Endothelial cell of umbilical vein (primary cell): ENCODE data around the gene DAZAP2. TPM values are rescaled to one million over a fixed set of nuclear protein-coding genes. Genes with fewer than 3 reads are reported as not detected.

Source experiments
- BruUV-seq: library from RNA; stranded (reverse); fragments of 400-500 nt; replicated peaks from 2 replicates; lab custom pipeline; 2021; lab: Mats Ljungman, UMichigan
- CTCF ChIA-PET: fragments of 300-600, 350-600 bp; sonication (Branson Sonifier 250); formaldehyde crosslinking; loops from one replicate; lab custom pipeline; 2021; ENCODE audit warnings: antibody characterized with exemption, inconsistent platforms; lab: Charles Lee
- POLR2A ChIA-PET: fragments of 300-600, 350-600 bp; sonication (Branson Sonifier 250); formaldehyde crosslinking; loops from one replicate; lab custom pipeline; 2021; ENCODE audit warnings: antibody characterized with exemption, inconsistent platforms; lab: Charles Lee
- DNase-seq: peaks from one replicate; pipeline ENCODE4 v3.0.0-alpha.2; 2011; ENCODE audit warnings: low read depth, low spot score
- FAIRE-seq: peaks from 2 replicates; lab custom pipeline; 2011; peaks lifted over from hg19 to GRCh38; lab: Jason Lieb, UNC
- H2AFZ ChIP-seq: 2 replicates; pipeline ENCODE4 v1.6.0; 2012; ENCODE audit warnings: low read depth, low read length, control low read depth, inconsistent platforms
- H3K27ac ChIP-seq: 2 replicates; pipeline ENCODE4 v1.5.1; 2011; ENCODE audit warnings: low read depth, mild to moderate bottlenecking, control low read depth, low read length, moderate library complexity; ENCODE audit not compliant: insufficient read depth
- H3K27me3 ChIP-seq, 2 experiments: 2 replicates each; pipeline versions ENCODE4 v1.6.0 to v1.6.1; 2011; ENCODE audit warnings: low read length in 2 of 2, mixed read lengths in 1 of 2; ENCODE audit not compliant: control insufficient read depth in 2 of 2, insufficient read depth in 2 of 2
- H3K36me3 ChIP-seq, 2 experiments: 2 replicates in 1 of 2; 3 replicates in 1 of 2; pipeline ENCODE4 v1.5.1; 2011; ENCODE audit warnings: low read length in 2 of 2, mild to moderate bottlenecking in 1 of 2, moderate library complexity in 1 of 2; ENCODE audit not compliant: control insufficient read depth in 2 of 2, insufficient read depth in 2 of 2; ENCODE audit errors: extremely low read depth in 1 of 2
- H3K4me1 ChIP-seq: 3 replicates; pipeline ENCODE4 v1.5.1; 2011; ENCODE audit warnings: mild to moderate bottlenecking, low read length; ENCODE audit not compliant: control insufficient read depth, insufficient read depth; ENCODE audit errors: extremely low read depth
- H3K4me2 ChIP-seq: 2 replicates; pipeline ENCODE4 v1.6.1; 2011; ENCODE audit warnings: low read length, control low read depth, mixed read lengths; ENCODE audit not compliant: insufficient read depth
- H3K4me3 ChIP-seq, 3 experiments: fragments of 200-600 bp in 1 of 3; sonication (generic), shearing (Covaris generic) in 1 of 3; replicated peaks in 1 of 3; 2 replicates each; pipeline ENCODE4 v1.5.1; 2011 to 2016; ENCODE audit warnings: control low read depth in 3 of 3, low read length in 3 of 3, mild to moderate bottlenecking in 2 of 3, inconsistent platforms in 1 of 3, low read depth in 1 of 3, moderate library complexity in 1 of 3; ENCODE audit not compliant: insufficient read depth in 1 of 3
- H3K79me2 ChIP-seq: 2 replicates; pipeline ENCODE4 v1.6.0; 2012; ENCODE audit warnings: low read length, inconsistent platforms; ENCODE audit not compliant: control insufficient read depth, insufficient read depth
- H3K9ac ChIP-seq: replicated peaks from 2 replicates; pipeline ENCODE3; 2011; ENCODE audit warnings: low read length, control low read depth; ENCODE audit not compliant: insufficient read depth; ENCODE audit errors: extremely low read depth
- H3K9me1 ChIP-seq: replicated peaks from 3 replicates; pipeline ENCODE4 v1.6.0; 2011; ENCODE audit warnings: mild to moderate bottlenecking, low read length; ENCODE audit not compliant: control insufficient read depth, insufficient read depth; ENCODE audit errors: extremely low read depth
- H3K9me3 ChIP-seq: replicated peaks from 2 replicates; pipeline ENCODE4 v1.5.1; 2012; ENCODE audit warnings: low read length, inconsistent platforms; ENCODE audit not compliant: control insufficient read depth, insufficient read depth
- H4K20me1 ChIP-seq: replicated peaks from 2 replicates; pipeline ENCODE3; 2011; ENCODE audit warnings: mild to moderate bottlenecking, low read length; ENCODE audit not compliant: control insufficient read depth, insufficient read depth; ENCODE audit errors: extremely low read depth
- CTCF ChIP-seq, 2 donors: IDR thresholded peaks; 1 replicate in 1 of 2; 2 replicates in 1 of 2; pipeline ENCODE4 v1.5.1; 2011; ENCODE audit warnings: low read length in 2 of 2, mild to moderate bottlenecking in 2 of 2, moderate library complexity in 2 of 2, control low read depth in 1 of 2, inconsistent platforms in 1 of 2, low read depth in 1 of 2; ENCODE audit not compliant: insufficient read depth in 1 of 2; ENCODE audit errors: extremely low read depth in 1 of 2
- EZH2 ChIP-seq: IDR thresholded peaks from 2 replicates; pipeline ENCODE4 v1.6.1; 2012; ENCODE audit warnings: borderline replicate concordance, low read depth, mild to moderate bottlenecking, moderate library complexity, low read length, inconsistent platforms; ENCODE audit not compliant: severe bottlenecking
- FOS ChIP-seq: IDR thresholded peaks from 2 replicates; pipeline ENCODE4 v1.6.1; 2011; ENCODE audit warnings: mild to moderate bottlenecking, low read length, moderate library complexity, borderline replicate concordance; ENCODE audit not compliant: insufficient read depth
- GATA2 ChIP-seq: IDR thresholded peaks from 2 replicates; pipeline ENCODE4 v1.7.0; 2011; ENCODE audit warnings: low read depth, mild to moderate bottlenecking, moderate library complexity, mixed read lengths, low read length; ENCODE audit not compliant: insufficient read length, insufficient read depth
- JUN ChIP-seq: IDR thresholded peaks from 2 replicates; pipeline ENCODE4 v1.6.1; 2011; ENCODE audit warnings: borderline replicate concordance, low read depth; ENCODE audit not compliant: insufficient read length, insufficient read depth
- MAX ChIP-seq: IDR thresholded peaks from 2 replicates; pipeline ENCODE4 v1.6.1; 2011; ENCODE audit not compliant: insufficient read depth, insufficient read length
- MYC ChIP-seq: IDR thresholded peaks from one replicate; pipeline ENCODE4 v1.6.1; 2011; ENCODE audit warnings: mild to moderate bottlenecking, low read depth, low read length
- POLR2A ChIP-seq: IDR thresholded peaks from 2 replicates; pipeline ENCODE4 v1.6.1; 2012; ENCODE audit warnings: low read depth, mild to moderate bottlenecking, control low read depth, low read length
- POLR2AphosphoS5 ChIP-seq: IDR thresholded peaks from 2 replicates; pipeline ENCODE4 v1.6.1; 2012; ENCODE audit warnings: low read depth, mild to moderate bottlenecking, control low read depth, low read length, moderate library complexity; ENCODE audit not compliant: insufficient read depth
- dilution Hi-C: fragments of 300-500 bp; cut with MboI; formaldehyde crosslinking; loops from one replicate; pipeline ENCODE4 v1.15.0; 2019; ENCODE audit warnings: low sequenced_read_pairs; ENCODE audit not compliant: extremely low pct_ligation_motif_present
- intact Hi-C: fragments of 100-400 bp; cut with micrococcal nuclease; formaldehyde crosslinking; loops from one replicate; pipeline ENCODE4 v1.10.0; 2022
- polyA plus RNA-seq, 4 experiments: library from polyadenylated mRNA; depleted of rRNA in 3 of 4; stranded (reverse) in 3 of 4; unstranded in 1 of 4; fragments of >200 nt; gene quantifications; 2 replicates each; pipeline versions ENCODE4 v1.2.1 to v1.2.3, GENCODE V29; 2011 to 2012; ENCODE audit warnings: missing spikeins in 1 of 4
- total RNA-seq: library from RNA; stranded (reverse); gene quantifications from 2 replicates; pipeline ENCODE4 v1.2.3, GENCODE V29; 2021

DAZAP2 gene
- total and polyA plus RNA-seq, 2 donors (not counting 3 experiments of a cell fraction or from before 2014, with no cell fraction given), result 177 to 497 TPM

DNA sequence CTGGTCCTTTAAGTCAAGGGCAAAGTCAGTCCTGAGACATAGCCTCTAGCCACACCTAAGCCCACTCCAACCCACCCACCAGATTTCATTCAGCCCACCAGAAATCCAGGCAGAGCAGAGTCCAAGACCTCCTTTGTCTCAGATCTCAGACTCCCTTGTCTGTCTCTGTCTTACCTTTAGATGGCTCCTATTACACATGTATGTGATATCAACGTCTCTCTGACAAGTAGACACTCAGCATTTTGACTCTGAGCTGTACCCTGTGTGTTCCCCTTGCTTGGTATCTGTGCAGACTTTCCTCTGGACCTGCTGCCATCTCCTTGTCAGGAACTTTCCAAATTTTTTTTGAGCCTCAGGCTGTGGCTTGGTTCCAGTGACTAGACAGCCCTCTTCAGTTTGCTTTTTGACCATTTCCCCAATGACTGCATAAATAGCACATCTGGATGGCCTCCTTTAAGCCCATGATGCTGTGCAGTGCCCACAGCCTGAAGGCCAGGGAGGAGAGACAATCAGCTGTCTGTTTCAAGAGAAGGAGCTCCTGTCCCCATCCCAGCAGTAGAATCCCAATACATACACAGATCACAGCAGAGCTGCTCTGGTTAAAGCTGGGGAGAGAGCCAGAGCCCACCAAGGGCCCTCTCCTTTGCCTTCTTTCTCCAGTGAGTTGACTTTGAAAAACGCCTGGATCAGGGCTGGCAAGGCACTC, 27.8 kb upstream of the DAZAP2 start:
- no peak overlapping the region for H2AFZ ChIP-seq
- H4K20me1 ChIP-seq, result no peaks in the 10 kb centered on the region
- CTCF ChIA-PET, result interaction anchor here (1.0 to 2.6 kb wide), 2 partner anchors 42 to 130 kb away, joined by 3 to 9 read pairs; no protein-coding TSS in a partner anchor
- H3K9ac ChIP-seq, result no peak overlapping the region
- POLR2A ChIA-PET, result no interaction called here
- H3K4me1 ChIP-seq, result no peaks in the 10 kb centered on the region
- DNase-seq, result no peak
- no peak overlapping the region for H3K4me2 ChIP-seq
- no peak overlapping the region for H3K27ac ChIP-seq
- H3K36me3 ChIP-seq, result no peaks in the 10 kb centered on the region
- intact Hi-C loops, result no loop called here
- BruUV-seq, result no TSS peak
- no peak for FAIRE-seq
- TF ChIP-seq MYC, result no peak
- TF ChIP-seq MAX, result no peak
- TF ChIP-seq POLR2A, result no peak
- TF ChIP-seq POLR2AphosphoS5, result no peak
- no peak for TF ChIP-seq EZH2
- TF ChIP-seq JUN, result no peak
- TF ChIP-seq FOS, result no peak
- TF ChIP-seq GATA2, result no peak
- no peak for TF ChIP-seq CTCF (IDR thresholded peaks at IDR 0.05; ENCODE audit: extremely low read depth in 1 of 2, insufficient read depth in 1 of 2, low read depth in 1 of 2, low read length in 2 of 2)
- H3K4me3 ChIP-seq, result no peak overlapping the region
- no peaks in the 10 kb centered on the region for H3K9me3 ChIP-seq
- H3K27me3 ChIP-seq, result no peaks in the 10 kb centered on the region
- no peaks in the 10 kb centered on the region for H3K9me1 ChIP-seq
- dilution Hi-C loops, result no loop called here
- H3K79me2 ChIP-seq, result no peaks in the 10 kb centered on the region
